Mesenchymal stem cell (in vitro differentiated cells and primary cell): ENCODE measurements around the gene COL8A2.
A peak's percentile ranks its signal among the peaks of the same experiment; 100 is the strongest.

Experiments
- DNase-seq: peaks from one replicate; pipeline ENCODE4 v3.0.0-alpha.2; 2013
- H2AFZ ChIP-seq: one replicate; pipeline ENCODE4 v1.6.1; 2013; ENCODE audit warnings: low read depth, mild to moderate bottlenecking, control low read depth, inconsistent platforms, low read length, moderate library complexity
- H2AK5ac ChIP-seq: 2 replicates; pipeline ENCODE4 v1.6.1; 2013; ENCODE audit warnings: low read length, moderate library complexity, mild to moderate bottlenecking, inconsistent platforms; ENCODE audit not compliant: severe bottlenecking
- H2BK120ac ChIP-seq: one replicate; pipeline ENCODE4 v1.6.1; 2013; ENCODE audit warnings: low read depth, mild to moderate bottlenecking, inconsistent platforms, low read length, moderate library complexity
- H2BK12ac ChIP-seq, 2 experiments: one replicate each; pipeline ENCODE4 v1.6.1; 2013; ENCODE audit warnings: inconsistent platforms in 2 of 2, low read length in 2 of 2, mild to moderate bottlenecking in 2 of 2, moderate library complexity in 2 of 2, control low read depth in 1 of 2
- H2BK15ac ChIP-seq: one replicate; pipeline ENCODE4 v1.6.1; 2013; ENCODE audit warnings: mild to moderate bottlenecking, low read depth, inconsistent platforms; ENCODE audit not compliant: poor library complexity, severe bottlenecking
- H2BK5ac ChIP-seq: 2 replicates; pipeline ENCODE4 v1.6.1; 2013; ENCODE audit warnings: low read depth, mild to moderate bottlenecking, low read length, control low read depth, inconsistent platforms; ENCODE audit not compliant: poor library complexity, severe bottlenecking
- H3K14ac ChIP-seq, 2 experiments: one replicate each; pipeline ENCODE4 v1.6.1; 2013; ENCODE audit warnings: inconsistent platforms in 2 of 2, low read length in 2 of 2, control low read depth in 1 of 2, mild to moderate bottlenecking in 1 of 2, moderate library complexity in 1 of 2
- H3K18ac ChIP-seq, 2 experiments: one replicate each; pipeline ENCODE4 v1.6.1; 2013; ENCODE audit warnings: inconsistent platforms in 2 of 2, low read length in 2 of 2, control low read depth in 1 of 2, low read depth in 1 of 2, mild to moderate bottlenecking in 1 of 2
- H3K23ac ChIP-seq, 2 experiments: one replicate each; pipeline ENCODE4 v1.6.1; 2013; ENCODE audit warnings: inconsistent platforms in 2 of 2, low read length in 2 of 2, mild to moderate bottlenecking in 2 of 2, moderate library complexity in 2 of 2, control low read depth in 1 of 2
- H3K27ac ChIP-seq: 2 replicates; pipeline ENCODE4 v1.5.1; 2013; ENCODE audit warnings: mild to moderate bottlenecking, moderate library complexity, low read length, control low read depth, inconsistent platforms; ENCODE audit not compliant: poor library complexity, severe bottlenecking
- H3K27me3 ChIP-seq, 2 experiments: 2 replicates each; pipeline versions ENCODE4 v1.6.1 to v1.7.0; 2013; ENCODE audit warnings: low read length in 2 of 2, mild to moderate bottlenecking in 2 of 2, moderate library complexity in 2 of 2, control low read depth in 1 of 2, inconsistent platforms in 1 of 2; ENCODE audit not compliant: control insufficient read depth in 1 of 2, insufficient read depth in 1 of 2
- H3K36me3 ChIP-seq, 2 experiments: 2 replicates each; pipeline versions ENCODE4 v1.6.1 to v1.7.0; 2013; ENCODE audit warnings: low read length in 2 of 2, control low read depth in 1 of 2, inconsistent platforms in 1 of 2, low read depth in 1 of 2, mild to moderate bottlenecking in 1 of 2; ENCODE audit not compliant: insufficient read depth in 2 of 2, control insufficient read depth in 1 of 2
- H3K4ac ChIP-seq, 2 experiments: one replicate each; pipeline ENCODE4 v1.6.1; 2013; ENCODE audit warnings: inconsistent platforms in 2 of 2, low read length in 2 of 2, mild to moderate bottlenecking in 2 of 2, moderate library complexity in 2 of 2, control low read depth in 1 of 2, low read depth in 1 of 2
- H3K4me1 ChIP-seq: 2 replicates; pipeline ENCODE4 v1.6.1; 2013; ENCODE audit warnings: low read depth, low read length, control low read depth; ENCODE audit not compliant: control insufficient read depth, insufficient read depth
- H3K4me2 ChIP-seq: 2 replicates; pipeline ENCODE4 v1.6.1; 2013; ENCODE audit warnings: low read length, mild to moderate bottlenecking, inconsistent platforms; ENCODE audit not compliant: poor library complexity, severe bottlenecking
- H3K4me3 ChIP-seq, 2 experiments: 2 replicates each; pipeline versions ENCODE4 v1.5.1 to v1.7.0; 2013; ENCODE audit warnings: low read length in 2 of 2, mild to moderate bottlenecking in 2 of 2, control low read depth in 1 of 2, low read depth in 1 of 2; ENCODE audit not compliant: insufficient read depth in 1 of 2
- H3K79me1 ChIP-seq: replicated peaks from 2 replicates; pipeline ENCODE4 v1.6.1; 2013; ENCODE audit warnings: mild to moderate bottlenecking, control low read depth, low read length, inconsistent platforms; ENCODE audit not compliant: poor library complexity, severe bottlenecking
- H3K9ac ChIP-seq: 2 replicates; pipeline ENCODE4 v1.7.0; 2013; ENCODE audit warnings: mild to moderate bottlenecking, low read length, moderate library complexity
- H3K9me3 ChIP-seq: 2 replicates; pipeline ENCODE4 v1.7.0; 2013; ENCODE audit warnings: mild to moderate bottlenecking, low read length; ENCODE audit not compliant: control insufficient read depth
- H4K8ac ChIP-seq: one replicate; pipeline ENCODE4 v1.6.1; 2013; ENCODE audit warnings: inconsistent platforms, mild to moderate bottlenecking, low read length, moderate library complexity
- H4K91ac ChIP-seq: one replicate; pipeline ENCODE4 v1.6.1; 2013; ENCODE audit warnings: mild to moderate bottlenecking, low read length, inconsistent platforms
- WGBS: methylation state at CpG from one replicate; pipeline ENCODE4 v1.1.7; 2013; ENCODE audit warnings: mixed read lengths; 5-methylcytosine and 5-hydroxymethylcytosine counted together

COL8A2 gene

DNA sequence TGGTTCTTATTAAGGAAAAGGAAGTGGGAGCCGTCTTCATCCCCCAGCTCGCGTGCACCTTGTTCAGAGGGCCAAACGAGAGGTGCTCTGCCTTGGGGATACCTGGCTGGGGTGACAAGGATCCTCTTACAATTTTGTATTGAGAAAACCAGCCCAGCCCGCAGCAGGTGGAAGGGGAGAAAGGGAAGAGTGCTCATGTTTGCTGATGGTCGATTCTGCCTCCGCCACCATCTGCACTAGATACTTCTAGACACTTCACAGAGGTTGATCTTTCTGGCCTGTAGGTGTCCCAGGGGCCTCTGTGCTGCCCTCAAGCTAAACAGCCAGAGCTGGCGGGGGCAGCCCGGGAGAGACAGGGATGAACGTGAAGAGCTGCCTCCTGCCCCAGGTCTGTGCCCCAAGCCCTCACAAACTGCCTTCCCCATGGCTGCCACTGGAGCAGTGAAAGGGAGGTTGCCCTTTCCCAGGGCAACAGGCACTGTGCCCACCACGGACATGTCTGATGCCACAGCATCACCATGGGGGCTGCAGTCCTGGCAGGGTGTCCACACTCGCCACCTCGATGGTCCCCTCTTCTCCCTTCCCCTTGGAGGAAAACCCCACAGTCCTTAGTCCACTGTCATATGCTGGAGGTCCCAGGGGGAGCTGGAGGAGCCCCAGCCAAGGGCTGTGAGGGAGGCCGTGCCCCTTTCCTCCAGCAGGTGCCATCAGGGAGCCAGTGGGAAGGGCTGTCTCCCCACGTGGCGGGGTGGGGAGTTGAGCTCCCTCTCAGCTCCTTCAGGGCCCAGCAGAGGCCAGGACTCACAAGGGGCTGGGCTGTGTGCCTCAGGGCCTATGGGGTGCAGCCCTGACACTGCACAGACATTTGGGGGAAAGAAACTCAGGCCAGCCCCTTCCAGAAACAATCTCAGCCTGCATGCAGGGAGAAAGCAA is 28.3 kb downstream of the COL8A2 start:
- Histone ChIP-seq H3K18ac (no peak overlapping the region), H3K4me3 (no peak overlapping the region), H3K9ac (no peak overlapping the region), H2BK12ac (no peak overlapping the region), H4K8ac (no peak overlapping the region), H2BK5ac (no peak overlapping the region), H2BK15ac (no peak overlapping the region), H3K4ac (no peak overlapping the region), H3K27me3 (no peaks in the 10 kb centered on the region), H3K4me1 (peaks cover 23% of the 10 kb centered on the region), H2AFZ (no peak overlapping the region), H2BK120ac (no peak overlapping the region), H2AK5ac (no peak overlapping the region), H3K9me3 (no peaks in the 10 kb centered on the region), H3K79me1 (peaks cover 20% of the 10 kb centered on the region), H3K4me2 (no peak overlapping the region), H4K91ac (peak overlapping the region; percentile 45), H3K36me3 (peaks cover 42 to 71% of the 10 kb centered on the region in 2 experiments), H3K27ac (no peak overlapping the region), H3K14ac (no peak overlapping the region), H3K23ac (no peak overlapping the region)
- peak; percentile 30 for DNase-seq
- WGBS: 78% methylated on average over 15 of the region's 16 CpGs

DNA sequence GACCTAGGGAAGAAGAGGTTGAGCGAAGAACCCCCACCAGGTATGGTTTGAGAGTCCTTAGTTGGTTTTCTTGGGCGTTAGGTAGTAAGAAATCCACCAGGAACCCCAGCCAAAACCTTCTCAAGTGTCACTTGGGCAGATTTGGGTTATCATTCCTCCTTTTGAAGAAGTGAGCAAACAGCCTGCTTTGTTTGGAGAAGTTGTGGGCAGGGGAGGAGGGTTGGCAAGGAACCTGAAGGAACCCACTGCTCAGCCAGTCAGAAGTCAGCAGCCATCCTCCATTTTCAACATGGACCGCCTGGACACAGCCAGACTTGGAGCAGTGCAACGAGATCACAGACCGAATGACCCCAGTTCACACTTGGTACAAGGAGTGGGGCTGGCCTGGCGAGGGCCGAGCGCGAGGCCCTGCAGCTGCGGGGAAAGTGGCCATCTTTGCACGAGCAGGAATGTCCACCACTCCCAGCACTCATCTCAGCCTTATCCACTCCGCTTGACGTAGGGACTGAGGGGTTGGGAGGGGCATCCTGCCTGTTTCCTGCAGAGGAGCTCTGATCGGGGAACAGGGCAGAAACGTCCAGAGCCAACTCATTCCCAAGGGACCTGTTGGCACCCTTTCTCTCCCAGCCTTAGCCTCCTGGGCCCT is 29.1 kb downstream of the COL8A2 start:
- Histone ChIP-seq H3K9ac (peak overlapping the region; percentile 46), H2BK120ac (no peak overlapping the region), H3K18ac (no peak overlapping the region), H4K8ac (no peak overlapping the region), H3K14ac (no peak overlapping the region), H3K79me1 (peaks cover 28% of the 10 kb centered on the region), H2BK15ac (no peak overlapping the region), H3K4me2 (no peak overlapping the region), H2AFZ (no peak overlapping the region), H2BK12ac (no peak overlapping the region), H2BK5ac (no peak overlapping the region), H3K9me3 (no peaks in the 10 kb centered on the region), H3K4ac (no peak overlapping the region), H3K27ac (no peak overlapping the region), H2AK5ac (no peak overlapping the region), H3K27me3 (no peaks in the 10 kb centered on the region), H3K4me3 (no peak overlapping the region), H3K36me3 (peaks cover 51 to 79% of the 10 kb centered on the region in 2 experiments), H3K23ac (no peak overlapping the region), H3K4me1 (peaks cover 27% of the 10 kb centered on the region), H4K91ac (no peak overlapping the region)
- WGBS: 90% methylated on average over 8 of the region's 15 CpGs
- no peak for DNase-seq

DNA sequence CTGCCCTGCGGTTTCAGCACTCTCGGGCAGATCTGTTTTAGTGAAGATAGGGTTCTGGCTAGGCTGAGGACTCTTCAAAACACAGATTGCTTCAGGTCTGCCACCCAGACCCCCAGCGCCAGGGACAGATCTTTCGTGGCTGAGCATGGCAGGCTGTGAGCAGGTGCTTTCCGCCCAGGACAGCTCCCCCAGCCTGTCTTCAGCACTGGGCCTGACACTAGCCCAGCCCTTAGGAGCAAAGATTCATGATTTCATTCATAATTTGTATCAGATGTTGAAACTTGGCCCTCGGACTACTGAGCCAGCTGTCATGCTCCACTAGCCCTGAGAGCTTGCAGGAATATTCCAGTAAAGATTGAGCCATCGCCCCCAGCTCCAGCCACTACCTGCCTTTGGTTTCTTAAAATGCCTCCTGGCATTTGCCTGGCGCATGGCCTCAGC is 30.4 kb downstream of the COL8A2 start:
- DNase-seq: no peak
- H3K27me3 ChIP-seq: no peaks in the 10 kb centered on the region

GRCh38 chr1:36093929-36094328 is 31.1 kb downstream of the COL8A2 start:
- Histone ChIP-seq H3K79me1 (peaks cover 28% of the 10 kb centered on the region), H3K18ac (no peak overlapping the region), H3K36me3 (peaks cover 54 to 77% of the 10 kb centered on the region in 2 experiments), H2BK120ac (no peak overlapping the region), H3K27me3 (no peaks in the 10 kb centered on the region), H2BK5ac (no peak overlapping the region), H2BK12ac (no peak overlapping the region), H3K4me2 (no peak overlapping the region), H3K4me1 (peaks cover 24% of the 10 kb centered on the region), H3K4me3 (no peak overlapping the region), H3K23ac (no peak overlapping the region), H2AK5ac (no peak overlapping the region), H4K91ac (no peak overlapping the region), H3K27ac (no peak overlapping the region), H4K8ac (no peak overlapping the region), H2BK15ac (no peak overlapping the region), H3K9me3 (no peaks in the 10 kb centered on the region), H2AFZ (no peak overlapping the region), H3K9ac (peak overlapping the region; percentile 42), H3K4ac (no peak overlapping the region), H3K14ac (no peak overlapping the region)
- 96% methylated on average over 3 of the region's 3 CpGs for WGBS
- DNase-seq: no peak

More for the DNA sequence above, 30.4 kb downstream of the COL8A2 start:
- Histone ChIP-seq H3K79me1 (peaks cover 28% of the 10 kb centered on the region), H3K4me2 (no peak overlapping the region), H4K91ac (no peak overlapping the region), H2AK5ac (no peak overlapping the region), H3K9ac (peak overlapping the region; percentile 46), H3K23ac (no peak overlapping the region), H2BK120ac (no peak overlapping the region), H4K8ac (no peak overlapping the region), H3K14ac (no peak overlapping the region), H3K27ac (no peak overlapping the region), H2BK12ac (no peak overlapping the region), H2BK15ac (no peak overlapping the region), H3K18ac (no peak overlapping the region), H3K4me1 (peaks cover 26% of the 10 kb centered on the region), H3K9me3 (no peaks in the 10 kb centered on the region), H3K36me3 (peaks cover 54 to 81% of the 10 kb centered on the region in 2 experiments), H2AFZ (no peak overlapping the region), H2BK5ac (no peak overlapping the region), H3K4me3 (no peak overlapping the region), H3K4ac (no peak overlapping the region)
- 95% methylated on average over 8 of the region's 8 CpGs for WGBS
